ENCODE results near the gene CPAMD8. TPM values are rescaled to one million over a fixed set of nuclear protein-coding genes. Genes with fewer than 3 reads are reported as not detected.

CPAMD8 gene
- total and polyA plus RNA-seq, 10 of the 15 experiments (the other 5 are each of a cell fraction or from before 2014, with no cell fraction given), result 0.12 to 0.97 (median 0.25) TPM; not detected in 3

GRCh38 chr19:17022738-17023137 is 3.9 kb downstream of the CPAMD8 start:
- Histone ChIP-seq H3K27me3 (replicated peaks in 1 of 2; ENCODE audit: control insufficient read depth in 2 of 2, insufficient read depth in 2 of 2, low read length in 1 of 2) (peaks cover 3 to 9% of the 10 kb centered on the region in 2 experiments; a peak in 3 of 4 replicates), H2AFZ (ENCODE audit: control insufficient read depth, low read depth, low read length) (no peak overlapping the region), H3K4me3 (no peak overlapping the region), H3K9me3 (replicated peaks; ENCODE audit: control insufficient read depth, insufficient read depth, low read length) (peaks cover 2% of the 10 kb centered on the region; the same call in 1 of the 3 replicates), H3K27ac (ENCODE audit: control insufficient read depth, insufficient read depth) (no peak overlapping the region), H3K4me1 (ENCODE audit: control insufficient read depth, insufficient read depth, low read length) (no peaks in the 10 kb centered on the region), H3K36me3 (ENCODE audit: control insufficient read depth in 2 of 2, insufficient read depth in 2 of 2, low read length in 1 of 2) (no peaks in the 10 kb centered on the region), H3K9ac (ENCODE audit: control insufficient read depth, insufficient read depth, low read length) (no peak overlapping the region), H3K4me2 (ENCODE audit: control insufficient read depth, insufficient read depth) (no peak overlapping the region), H3K79me2 (ENCODE audit: control insufficient read depth, insufficient read depth, low read length) (no peaks in the 10 kb centered on the region), H4K20me1 (ENCODE audit: control insufficient read depth, insufficient read depth) (no peaks in the 10 kb centered on the region)
- ATAC-seq (no peak), FAIRE-seq (no peak), DNase-seq (ENCODE audit: low read depth, low spot score) (no peak)
- RAD21 ChIA-PET (ENCODE audit: unreplicated experiment), result no interaction called here
- POLR2A ChIA-PET, result no interaction called here
- intact Hi-C loops (cut with micrococcal nuclease; ENCODE audit: unreplicated experiment), result no loop called here
- CTCF ChIA-PET, result interaction anchor here (0.7 kb wide), 1 partner anchor 1466 kb away, joined by 3 read pairs; no protein-coding TSS in a partner anchor
- TF ChIP-seq ZNF24 (IDR thresholded peaks at IDR 0.05), result no peak
- TF ChIP-seq GABPA (IDR thresholded peaks at IDR 0.05; ENCODE audit: low read depth), result no peak
- no peak for TF ChIP-seq ZBTB11 (CRISPR knock-in tag; IDR thresholded peaks at IDR 0.05)
- TF ChIP-seq JUNB (IDR thresholded peaks at IDR 0.05), result no peak
- TF ChIP-seq PML (IDR thresholded peaks at IDR 0.05; ENCODE audit: low read length), result no peak
- no peak for TF ChIP-seq LARP7 (IDR thresholded peaks at IDR 0.05)
- TF ChIP-seq ELK1 (IDR thresholded peaks at IDR 0.05; ENCODE audit: low read depth, low read length), result no peak
- TF ChIP-seq BCLAF1 (IDR thresholded peaks at IDR 0.05), result no peak
- no peak for TF ChIP-seq IKZF2 (IDR thresholded peaks at IDR 0.05)
- 40% methylated on average over 7 of the region's 7 CpGs for WGBS (ENCODE audit: insufficient coverage, insufficient replicate concordance, low lambda C conversion rate, missing lambda C conversion rate)
- no TSS peak for BruUV-seq (replicated peaks)
- in situ Hi-C loops (cut with MboI), result no loop called here
- SMC1A ChIA-PET (ENCODE audit: uncharacterized antibody, unreplicated experiment), result no interaction called here

Data from GM12878 (cell line).